T-helper 2 cell treated with Interferon-gamma antibody and Interleukin-4, amounts not matched to agents 5 μg/mL and 100 μg/mL, for 36 hours (primary cell): ENCODE measurements around the gene CTDSP2.
A peak's percentile ranks its signal among the peaks of the same experiment; 100 is the strongest.
"Not testable (repeated sequence)": the region's sequence is repeated elsewhere in the genome, so short reads cannot be mapped to it uniquely, and the experiment has no call there.

ENCODE experiments used
- DNase-seq: peaks from one replicate; pipeline ENCODE4 v3.0.0; 2021; ENCODE audit warnings: low spot score
- H3K27ac Mint-ChIP-seq: one replicate; pipeline ENCODE4 v1.8.0; 2021; ENCODE audit warnings: mild to moderate bottlenecking, mixed read lengths
- H3K27me3 Mint-ChIP-seq: one replicate; pipeline ENCODE4 v1.8.0; 2021; ENCODE audit warnings: low read depth, mixed read lengths
- H3K36me3 Mint-ChIP-seq: one replicate; pipeline ENCODE4 v1.8.0; 2021; ENCODE audit warnings: low read depth, mixed read lengths
- H3K4me1 Mint-ChIP-seq: one replicate; pipeline ENCODE4 v1.8.0; 2021; ENCODE audit warnings: low read depth, mixed read lengths
- H3K4me3 Mint-ChIP-seq: one replicate; pipeline ENCODE4 v1.8.0; 2022; ENCODE audit warnings: mild to moderate bottlenecking, moderate library complexity, mixed read lengths
- H3K9me3 Mint-ChIP-seq: one replicate; pipeline ENCODE4 v1.8.0; 2021; ENCODE audit warnings: mixed read lengths

Gene CTDSP2

GRCh38 chr12:57869298-57869926 is 22.9 kb upstream of the CTDSP2 start:
- no peak overlapping the region for H3K27ac Mint-ChIP-seq
- H3K4me1 Mint-ChIP-seq: peaks cover 7% of the 10 kb centered on the region
- H3K27me3 Mint-ChIP-seq: peaks cover 15% of the 10 kb centered on the region
- no peak for DNase-seq
- no peaks in the 10 kb centered on the region for H3K9me3 Mint-ChIP-seq
- H3K4me3 Mint-ChIP-seq: no peak overlapping the region
- no peaks in the 10 kb centered on the region for H3K36me3 Mint-ChIP-seq

- Mint-ChIP-seq H3K4me1 (peaks cover 7% of the 10 kb centered on the region), H3K9me3 (no peaks in the 10 kb centered on the region), H3K4me3 (no peak overlapping the region), H3K36me3 (no peaks in the 10 kb centered on the region), H3K27ac (no peak overlapping the region), H3K27me3 (peaks cover 19% of the 10 kb centered on the region)
- DNase-seq: no peak
These were observed 22.3 kb upstream of the CTDSP2 start for GRCh38 chr12:57868851-57869268.

GRCh38 chr12:57868221-57868620 is 21.7 kb upstream of the CTDSP2 start:
- Mint-ChIP-seq H3K27me3 (peaks cover 24% of the 10 kb centered on the region), H3K27ac (no peak overlapping the region), H3K4me3 (no peak overlapping the region), H3K36me3 (no peaks in the 10 kb centered on the region), H3K4me1 (peaks cover 7% of the 10 kb centered on the region), H3K9me3 (no peaks in the 10 kb centered on the region)
- DNase-seq: no peak

GRCh38 chr12:57866308-57867019 is 19.9 kb upstream of the CTDSP2 start:
- Mint-ChIP-seq H3K27ac (no peak overlapping the region), H3K27me3 (peaks cover 31% of the 10 kb centered on the region), H3K9me3 (no peaks in the 10 kb centered on the region), H3K4me1 (peaks cover 7% of the 10 kb centered on the region), H3K4me3 (no peak overlapping the region), H3K36me3 (no peaks in the 10 kb centered on the region)
- no peak for DNase-seq

- peaks cover 29% of the 10 kb centered on the region for H3K27me3 Mint-ChIP-seq
- no peak overlapping the region for H3K27ac Mint-ChIP-seq
- H3K4me3 Mint-ChIP-seq: peak overlapping the region; percentile 70
- H3K9me3 Mint-ChIP-seq: no peaks in the 10 kb centered on the region
- peaks cover 7% of the 10 kb centered on the region for H3K4me1 Mint-ChIP-seq
- no peaks in the 10 kb centered on the region for H3K36me3 Mint-ChIP-seq
- peak; percentile 72 for DNase-seq
These were observed 18.7 kb upstream of the CTDSP2 start for GRCh38 chr12:57865084-57865751.

GRCh38 chr12:57864442-57865083 is 18.0 kb upstream of the CTDSP2 start:
- Mint-ChIP-seq H3K27me3 (peaks cover 35% of the 10 kb centered on the region), H3K4me3 (peak overlapping the region; percentile 56), H3K36me3 (no peaks in the 10 kb centered on the region), H3K4me1 (peaks cover 7% of the 10 kb centered on the region), H3K27ac (no peak overlapping the region), H3K9me3 (no peaks in the 10 kb centered on the region)
- no peak for DNase-seq

- Mint-ChIP-seq H3K4me3 (no peak overlapping the region), H3K4me1 (peaks cover 7% of the 10 kb centered on the region), H3K9me3 (no peaks in the 10 kb centered on the region), H3K36me3 (no peaks in the 10 kb centered on the region), H3K27me3 (peaks cover 36% of the 10 kb centered on the region), H3K27ac (no peak overlapping the region)
- DNase-seq: no peak
These were observed 17.1 kb upstream of the CTDSP2 start for GRCh38 chr12:57863676-57864075.

- Mint-ChIP-seq H3K27me3 (peaks cover 38% of the 10 kb centered on the region), H3K4me3 (no peak overlapping the region), H3K4me1 (peaks cover 7% of the 10 kb centered on the region), H3K36me3 (no peaks in the 10 kb centered on the region), H3K9me3 (no peaks in the 10 kb centered on the region), H3K27ac (no peak overlapping the region)
- DNase-seq: no peak
These were observed 15.4 kb upstream of the CTDSP2 start for GRCh38 chr12:57861967-57862366.

GRCh38 chr12:57860883-57861282 is 14.4 kb upstream of the CTDSP2 start:
- not testable (repeated sequence) for H3K4me3 Mint-ChIP-seq, H3K36me3 Mint-ChIP-seq, H3K4me1 Mint-ChIP-seq, DNase-seq, H3K9me3 Mint-ChIP-seq, H3K27ac Mint-ChIP-seq
- peaks cover 47% of the 10 kb centered on the region for H3K27me3 Mint-ChIP-seq

- Mint-ChIP-seq H3K9me3 (no peaks in the 10 kb centered on the region), H3K27me3 (peaks cover 49% of the 10 kb centered on the region), H3K4me3 (no peak overlapping the region), H3K27ac (no peak overlapping the region), H3K36me3 (no peaks in the 10 kb centered on the region), H3K4me1 (no peaks in the 10 kb centered on the region)
- DNase-seq: no peak
These were observed 12.6 kb upstream of the CTDSP2 start for GRCh38 chr12:57859121-57859520.

- not testable (repeated sequence) for H3K4me3 Mint-ChIP-seq, H3K27ac Mint-ChIP-seq, H3K9me3 Mint-ChIP-seq, H3K4me1 Mint-ChIP-seq, H3K36me3 Mint-ChIP-seq, DNase-seq
- peaks cover 50% of the 10 kb centered on the region for H3K27me3 Mint-ChIP-seq
These were observed 11.6 kb upstream of the CTDSP2 start for GRCh38 chr12:57858123-57858522.

GRCh38 chr12:57854965-57855364 is 8.4 kb upstream of the CTDSP2 start:
- peaks cover 65% of the 10 kb centered on the region for H3K27me3 Mint-ChIP-seq
- no peak overlapping the region for H3K4me3 Mint-ChIP-seq
- no peak overlapping the region for H3K27ac Mint-ChIP-seq

GRCh38 chr12:57853864-57854556 is 7.5 kb upstream of the CTDSP2 start:
- H3K36me3 Mint-ChIP-seq: no peaks in the 10 kb centered on the region
- H3K9me3 Mint-ChIP-seq: no peaks in the 10 kb centered on the region
- H3K27me3 Mint-ChIP-seq: peaks cover 69% of the 10 kb centered on the region
- H3K4me3 Mint-ChIP-seq: no peak overlapping the region
- H3K4me1 Mint-ChIP-seq: peaks cover 2% of the 10 kb centered on the region
- no peak for DNase-seq
- no peak overlapping the region for H3K27ac Mint-ChIP-seq

More at GRCh38 chr12:57854965-57855364, 8.4 kb upstream of the CTDSP2 start:
- Mint-ChIP-seq H3K4me1 (peaks cover 2% of the 10 kb centered on the region), H3K36me3 (no peaks in the 10 kb centered on the region), H3K9me3 (no peaks in the 10 kb centered on the region)
- no peak for DNase-seq
